Posterior cingulate gyrus (tissue), 11 donors: ENCODE measurements around the gene TRIO.

Experiments
- DNase-seq, 10 donors: peaks; one replicate each; pipeline versions ENCODE4 v3.0.0 to v3.0.0-alpha.2; 2020 to 2021; ENCODE audit warnings: mixed read lengths in 3 of 10
- intact Hi-C: fragments of 100-400 bp; cut with DNase I; formaldehyde crosslinking; loops from one replicate; pipeline ENCODE4 v1.15.1; 2023

TRIO gene

DNA sequence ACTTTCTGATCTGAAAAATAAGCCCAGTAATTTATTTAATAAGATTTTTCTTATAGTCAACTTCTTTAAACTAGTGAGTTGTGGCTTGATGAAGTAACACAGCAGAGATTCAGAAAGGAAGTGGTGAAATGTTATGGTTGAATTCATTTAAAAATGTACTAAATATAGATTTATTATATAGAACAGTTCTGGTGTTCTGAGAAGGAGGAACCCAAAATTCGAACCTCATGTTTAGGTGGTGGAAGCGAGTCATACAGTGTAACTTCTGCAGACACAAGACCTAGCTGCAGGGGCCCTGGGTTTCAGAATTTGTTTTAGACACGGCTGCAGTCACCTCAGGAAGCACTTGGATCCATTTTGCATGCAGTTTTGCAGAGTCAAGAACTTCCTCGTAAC is 188.2 kb downstream of the TRIO start:
- DNase-seq = no peak
- intact Hi-C loops = no loop called here

- intact Hi-C loops = no loop called here
- DNase-seq = no peak
Observed at GRCh38 chr5:14332038-14332631, 189.0 kb downstream of the TRIO start.

- intact Hi-C loops = no loop called here
- DNase-seq = peak in 3 of 10 donors; percentile 25 to 85 (median 41)
Observed at GRCh38 chr5:14332746-14333145, 189.6 kb downstream of the TRIO start.

GRCh38 chr5:14337593-14337992 is 194.5 kb downstream of the TRIO start:
- intact Hi-C loops = no loop called here

GRCh38 chr5:14339468-14339867 is 196.3 kb downstream of the TRIO start:
- intact Hi-C loops = no loop called here
- DNase-seq = no peak

More at GRCh38 chr5:14337593-14337992, 194.5 kb downstream of the TRIO start:
- DNase-seq = no peak

- no peak for DNase-seq
- intact Hi-C loops = no loop called here
Observed at GRCh38 chr5:14341571-14342230, 198.6 kb downstream of the TRIO start.

- intact Hi-C loops = no loop called here
- no peak for DNase-seq
Observed at GRCh38 chr5:14342306-14342705, 199.2 kb downstream of the TRIO start.

DNA sequence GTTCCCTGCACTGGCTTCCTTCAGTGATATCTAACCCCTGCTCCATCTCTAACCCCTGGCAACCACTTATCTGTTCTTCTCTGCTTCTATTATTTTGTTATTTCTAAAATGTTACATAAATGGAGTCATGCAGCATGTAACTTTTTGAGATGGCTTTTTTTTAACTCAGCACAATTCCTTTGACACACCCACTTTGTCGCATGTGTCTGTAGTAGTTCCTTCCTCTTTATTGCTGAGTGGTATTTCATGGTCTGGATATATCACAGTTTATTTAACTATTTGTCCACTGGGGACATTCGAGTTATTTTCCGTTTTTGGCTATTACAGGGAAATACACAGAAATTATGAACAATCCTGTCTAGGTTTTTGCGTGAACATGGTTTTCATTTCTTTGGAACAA is 200.2 kb downstream of the TRIO start:
- intact Hi-C loops = no loop called here

DNA sequence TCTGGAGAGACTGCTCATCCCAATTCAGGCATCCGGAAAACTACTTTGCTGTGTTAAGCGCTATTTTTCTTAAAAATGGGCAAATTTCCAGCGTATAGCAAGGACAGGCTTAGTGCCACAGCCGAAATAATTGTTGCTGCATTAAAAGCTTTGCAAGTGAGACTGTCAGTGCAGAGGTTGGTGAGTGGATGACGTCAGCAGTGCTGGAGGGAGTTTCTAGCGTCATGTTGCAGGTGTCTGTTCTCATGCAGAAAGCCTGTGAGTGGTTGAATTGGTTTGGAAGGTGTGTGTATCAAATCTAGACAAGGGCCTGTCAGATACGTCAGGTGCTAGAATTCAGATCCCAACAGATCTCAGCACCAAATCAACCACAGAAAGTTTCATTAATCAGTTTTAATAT is 204.4 kb downstream of the TRIO start:
- peak in 1 of 10 donors; percentile 69 for DNase-seq
- intact Hi-C loops = no loop called here

More for the DNA sequence above, 200.2 kb downstream of the TRIO start:
- DNase-seq = no peak

GRCh38 chr5:14348142-14348541 is 205.0 kb downstream of the TRIO start:
- intact Hi-C loops = no loop called here
- DNase-seq = no peak

GRCh38 chr5:14349029-14349428 is 205.9 kb downstream of the TRIO start:
- no peak for DNase-seq
- intact Hi-C loops = no loop called here

DNA sequence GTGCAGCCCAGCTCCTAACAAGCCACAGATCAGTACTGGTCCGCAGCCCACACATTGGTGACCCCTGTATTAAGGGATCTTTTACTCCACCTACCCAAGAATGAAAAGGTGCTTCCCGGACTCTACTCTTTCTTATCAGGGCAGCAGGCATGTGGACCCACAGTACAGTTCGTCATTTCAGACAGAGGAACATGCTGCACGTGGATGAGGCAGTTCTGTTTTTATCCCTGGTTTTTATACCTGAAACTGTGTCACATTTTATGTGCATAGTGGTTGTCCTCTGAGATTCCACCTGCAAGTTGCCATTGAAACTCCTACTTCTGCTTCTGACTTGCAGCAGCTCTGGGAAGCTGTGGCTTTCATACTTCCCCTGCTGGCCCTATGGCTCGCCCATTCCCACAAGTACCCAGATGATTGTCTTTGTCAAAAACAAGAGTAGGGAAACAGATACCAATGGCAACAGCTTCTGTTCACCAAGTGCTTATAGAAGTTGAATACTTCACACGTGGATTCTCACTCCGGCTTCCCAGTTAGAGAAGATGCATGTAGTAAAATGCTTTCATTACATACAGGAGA is 208.0 kb downstream of the TRIO start:
- DNase-seq = no peak
- intact Hi-C loops = no loop called here

GRCh38 chr5:14351845-14352712 is 208.9 kb downstream of the TRIO start:
- intact Hi-C loops = loop anchor here (1.0 kb wide), 1 partner anchor 296 kb away; no protein-coding TSS in a partner anchor
- peak; percentile 50 to 95 (median 75) for DNase-seq

GRCh38 chr5:14353726-14354474 is 210.8 kb downstream of the TRIO start:
- intact Hi-C loops = no loop called here
- DNase-seq = no peak

DNA sequence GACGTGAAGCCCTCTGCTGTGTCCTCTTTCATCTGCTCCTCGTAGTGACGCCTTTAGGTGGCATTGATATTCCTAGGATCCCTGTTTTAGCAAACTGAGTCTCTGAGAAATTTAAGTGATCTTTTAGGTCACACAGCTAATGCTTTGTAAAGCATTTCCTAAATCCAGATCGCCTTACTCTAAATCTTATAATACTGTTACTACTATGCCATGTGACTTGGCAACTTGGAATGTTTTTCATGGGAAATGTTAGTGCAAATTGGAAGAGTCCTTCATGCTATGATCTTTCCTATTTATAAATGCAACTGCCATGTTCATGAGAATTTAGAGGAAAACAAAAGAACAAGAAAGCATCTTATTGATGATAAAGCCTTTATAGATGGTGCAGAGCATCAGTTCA is 212.2 kb downstream of the TRIO start:
- intact Hi-C loops = no loop called here
- DNase-seq = no peak

DNA sequence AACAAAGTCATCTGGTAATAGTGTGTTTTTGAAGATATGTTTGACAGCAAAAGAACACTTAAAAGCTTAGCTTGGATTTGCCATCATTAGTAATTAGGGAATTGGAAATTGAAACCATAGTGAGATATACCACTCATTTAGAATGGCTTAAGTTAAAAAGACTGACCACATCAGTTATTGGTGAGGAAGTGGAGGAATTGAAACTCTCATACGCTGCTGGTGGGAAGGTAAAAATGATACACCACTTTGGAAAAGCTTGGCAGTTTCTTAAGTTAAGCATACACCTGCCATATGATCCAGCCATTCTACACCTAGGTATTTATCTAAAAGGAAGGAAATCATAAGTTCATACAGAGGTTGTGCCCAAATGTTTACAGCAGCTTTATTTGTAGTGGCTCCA is 213.2 kb downstream of the TRIO start:
- intact Hi-C loops = no loop called here
- no peak for DNase-seq

DNA sequence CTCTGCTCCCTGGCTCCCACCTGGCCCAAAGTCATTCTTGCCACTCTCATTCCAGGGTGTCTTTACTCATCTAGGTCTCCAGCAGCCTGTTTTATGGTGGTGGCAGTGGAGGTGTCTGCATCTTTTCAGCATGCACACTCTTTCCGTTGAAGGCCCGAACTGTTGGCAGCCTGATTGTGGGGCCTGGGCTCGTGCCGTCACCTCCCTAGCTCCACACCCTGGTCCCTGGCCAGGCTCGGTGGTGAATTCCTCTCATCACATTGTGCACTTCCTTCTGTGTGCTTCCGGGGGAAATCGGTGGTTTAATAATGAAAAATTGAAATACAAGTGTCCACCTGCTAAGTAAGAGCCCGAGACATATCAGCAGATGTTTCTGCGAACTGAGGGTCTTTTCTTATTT is 214.3 kb downstream of the TRIO start:
- DNase-seq = no peak
- intact Hi-C loops = no loop called here

DNA sequence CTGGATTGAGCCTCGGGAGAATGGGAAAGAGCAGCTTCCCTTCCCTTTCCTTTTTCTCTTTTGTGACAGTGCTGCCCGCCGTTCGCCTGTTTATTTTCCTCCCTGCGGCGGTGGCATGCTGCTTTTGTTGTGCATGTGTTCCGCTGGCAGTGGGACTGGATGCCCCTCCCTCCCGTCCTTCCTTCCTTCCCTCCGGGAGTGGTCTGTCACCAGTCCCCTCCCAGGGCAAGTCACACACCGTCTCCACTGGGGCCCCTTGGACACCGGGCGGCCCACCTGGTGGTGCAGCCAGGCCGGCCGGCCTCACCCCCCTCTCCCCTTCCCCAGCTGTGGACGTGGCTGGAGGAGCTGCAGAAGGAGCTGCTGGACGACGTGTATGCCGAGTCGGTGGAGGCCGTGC is 214.7 kb downstream of the TRIO start:
- intact Hi-C loops = no loop called here
- DNase-seq = no peak

GRCh38 chr5:14358536-14358935 is 215.4 kb downstream of the TRIO start:
- intact Hi-C loops = no loop called here
- DNase-seq = no peak
